HG03439 (cell line): Measurements from ENCODE around the gene ISM2.
"Not testable (repeated sequence)": the region's sequence is repeated elsewhere in the genome, so short reads cannot be mapped to it uniquely, and the experiment has no call there.

ENCODE experiments used
- ATAC-seq: cut with Tn5 transposase; IDR thresholded peaks from one replicate; pipeline ENCODE4 v1.9.1; 2021; ENCODE audit warnings: mild to moderate bottlenecking, moderate library complexity; ENCODE audit not compliant: unreplicated experiment

Gene ISM2

DNA sequence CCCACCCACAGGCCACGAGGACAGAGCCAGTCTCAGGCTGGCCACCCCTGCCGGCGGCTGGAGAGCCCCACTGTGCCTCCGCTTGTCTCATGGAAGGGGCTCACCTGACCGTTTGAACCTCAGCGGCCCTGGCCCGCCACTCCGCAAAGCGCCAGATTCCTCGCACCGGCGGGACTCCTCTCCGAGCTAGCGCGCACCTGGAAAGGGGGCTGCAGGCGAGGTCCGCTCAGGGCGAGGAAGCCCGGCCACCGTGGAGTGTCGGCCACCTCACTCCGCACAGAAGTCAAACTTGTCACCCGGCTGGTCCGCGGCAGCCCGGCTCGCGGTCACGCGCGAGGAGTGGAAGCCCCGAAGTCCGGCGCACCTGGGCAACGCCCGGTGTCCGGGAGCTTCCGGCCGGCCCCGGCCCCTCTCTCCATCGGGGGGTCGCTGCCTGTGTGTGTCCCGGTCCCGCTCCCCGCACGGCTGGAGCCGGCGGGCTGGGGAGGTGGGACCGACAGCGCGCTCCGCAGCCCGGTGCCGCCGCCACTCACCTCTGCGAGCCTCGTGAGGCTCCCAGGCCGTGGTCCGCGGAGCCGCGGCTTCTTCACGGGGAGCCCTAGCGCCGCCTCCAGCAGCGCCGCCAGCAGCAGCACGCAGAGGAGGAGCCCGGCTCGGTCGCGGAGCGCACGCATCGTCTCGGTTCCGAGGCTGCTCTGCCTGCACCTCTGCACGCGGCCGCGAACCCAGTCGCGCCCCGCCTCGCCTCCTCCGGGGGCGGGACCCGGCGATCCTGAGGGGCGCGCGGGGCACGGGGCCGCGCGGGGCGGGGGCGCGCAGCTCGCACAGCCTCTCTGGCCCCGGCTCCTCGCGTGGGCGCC lies at the start of gene ISM2:
Gene ISM2 (minus strand): TSS at position 697 of the 860 bp plus-strand sequence. CDS start 23 bp downstream, at position 674.
- ATAC-seq: no peak

DNA sequence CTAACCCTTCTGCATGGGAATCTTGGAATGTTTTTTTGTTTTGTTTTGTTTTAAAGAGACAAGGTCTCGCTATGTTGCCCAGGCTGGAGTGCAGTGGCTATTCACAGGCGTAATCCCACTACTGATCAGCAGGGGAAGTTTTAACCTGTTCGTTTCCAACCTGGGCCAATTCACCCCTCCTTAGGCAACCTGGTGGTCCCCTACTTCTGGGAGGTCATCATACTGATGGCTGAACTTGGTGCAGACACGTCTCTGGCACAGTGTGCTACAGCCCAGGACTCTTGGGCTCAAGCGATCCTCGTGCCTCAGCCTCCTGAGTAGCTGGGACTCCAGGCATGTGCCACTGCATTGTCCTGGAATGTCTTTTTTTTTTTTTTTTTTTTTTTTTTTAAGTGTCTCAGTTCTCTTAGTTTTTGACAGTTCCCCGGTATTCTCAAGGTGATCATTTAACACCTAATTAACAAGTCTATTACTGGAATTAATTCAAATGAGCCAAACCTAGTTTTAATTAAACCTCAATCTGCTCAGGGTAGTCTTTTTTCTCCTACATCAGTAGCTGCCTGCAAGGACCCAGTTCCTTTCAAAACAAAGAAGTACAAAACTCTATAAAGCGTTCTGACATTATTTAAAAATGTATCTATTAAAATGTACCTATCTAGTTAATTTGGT lies 49.0 kb upstream of the ISM2 start:
- ATAC-seq: no peak

DNA sequence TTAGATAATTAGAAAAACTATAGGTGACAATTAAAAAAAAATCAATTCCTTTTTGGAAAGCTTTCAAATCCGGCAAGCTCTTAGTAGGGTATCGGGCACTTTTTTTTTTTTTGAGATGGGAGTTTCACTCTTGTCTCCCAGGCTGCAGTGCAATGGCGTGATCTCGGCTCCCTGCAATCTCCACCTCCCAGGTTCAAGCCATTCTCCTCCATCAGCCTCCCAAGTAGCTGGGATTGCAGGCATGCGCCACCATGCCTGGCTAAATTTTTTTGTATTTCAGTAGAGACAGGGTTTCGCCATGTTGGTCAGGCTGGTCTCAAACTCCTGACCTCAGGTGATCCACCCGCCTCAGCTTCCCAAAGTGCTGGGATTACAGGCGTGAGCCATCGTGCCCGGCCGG lies 46.6 kb upstream of the ISM2 start:
- ATAC-seq: not testable (repeated sequence)

DNA sequence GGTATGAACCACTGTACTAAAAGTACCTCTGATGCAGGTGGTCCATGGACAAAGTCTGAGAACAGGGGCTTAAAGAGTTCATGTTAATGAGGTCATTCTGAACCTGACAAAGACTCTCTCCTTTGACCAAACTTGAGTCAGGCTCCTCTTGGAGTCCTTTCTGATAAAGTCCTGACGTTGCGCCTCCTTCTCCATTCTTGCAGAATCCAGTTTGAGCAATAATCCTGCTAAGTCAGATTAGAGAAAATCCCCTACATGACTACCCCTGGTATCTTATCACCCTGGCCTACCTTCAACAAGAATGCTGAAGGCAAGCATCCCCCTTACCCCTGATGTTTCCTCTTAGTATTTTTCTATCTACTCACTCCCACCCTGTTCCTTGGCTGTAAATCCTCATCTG lies 46.0 kb upstream of the ISM2 start:
- ATAC-seq: no peak

DNA sequence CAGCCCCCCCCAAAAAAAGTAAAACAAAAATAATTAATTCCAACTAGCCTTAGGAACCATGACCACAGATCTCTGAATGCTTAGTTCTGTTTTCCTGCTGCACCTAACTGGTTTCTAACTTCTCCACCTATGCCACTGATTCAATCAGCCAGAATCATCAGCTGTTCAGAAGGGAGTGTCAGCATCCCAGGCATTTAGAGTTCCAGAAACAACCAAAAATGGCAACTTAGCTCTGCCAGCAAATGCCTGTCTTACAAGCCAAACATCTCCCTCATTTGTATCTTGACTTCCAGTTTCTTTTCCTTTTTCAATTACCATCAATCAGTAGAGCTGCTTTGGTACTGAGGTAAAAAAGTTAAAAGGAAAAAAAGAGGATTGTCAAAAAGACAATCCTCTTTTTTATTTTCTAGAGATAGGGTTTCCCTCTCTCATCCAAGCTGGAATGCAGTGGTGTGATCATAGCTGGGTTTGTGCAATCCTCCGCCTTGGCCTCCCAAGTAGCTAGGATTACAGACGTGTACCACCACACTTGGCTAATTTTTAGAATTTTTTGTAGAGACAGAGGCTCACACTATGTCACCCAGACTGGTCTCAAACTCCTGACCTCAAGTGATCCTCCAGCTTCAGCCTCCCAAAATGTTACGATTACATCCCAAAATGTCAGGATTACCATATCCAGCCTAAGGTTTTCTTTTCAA lies 45.2 kb upstream of the ISM2 start:
- ATAC-seq: no peak

DNA sequence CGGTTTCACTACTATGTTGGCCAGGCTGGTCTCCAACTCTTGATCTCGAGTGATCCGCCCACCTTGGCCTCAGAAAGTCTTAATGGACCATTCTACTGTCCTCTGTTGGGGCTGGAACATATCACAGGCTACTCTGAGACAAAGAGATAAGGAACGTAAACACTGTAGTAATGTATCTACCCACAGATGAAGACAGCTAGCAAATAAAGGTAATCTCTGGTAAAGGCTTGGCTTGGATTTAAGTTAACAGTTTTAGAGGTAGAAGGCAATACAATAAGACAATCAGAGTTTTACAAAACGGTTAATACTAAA lies 44.6 kb upstream of the ISM2 start:
- no peak for ATAC-seq

DNA sequence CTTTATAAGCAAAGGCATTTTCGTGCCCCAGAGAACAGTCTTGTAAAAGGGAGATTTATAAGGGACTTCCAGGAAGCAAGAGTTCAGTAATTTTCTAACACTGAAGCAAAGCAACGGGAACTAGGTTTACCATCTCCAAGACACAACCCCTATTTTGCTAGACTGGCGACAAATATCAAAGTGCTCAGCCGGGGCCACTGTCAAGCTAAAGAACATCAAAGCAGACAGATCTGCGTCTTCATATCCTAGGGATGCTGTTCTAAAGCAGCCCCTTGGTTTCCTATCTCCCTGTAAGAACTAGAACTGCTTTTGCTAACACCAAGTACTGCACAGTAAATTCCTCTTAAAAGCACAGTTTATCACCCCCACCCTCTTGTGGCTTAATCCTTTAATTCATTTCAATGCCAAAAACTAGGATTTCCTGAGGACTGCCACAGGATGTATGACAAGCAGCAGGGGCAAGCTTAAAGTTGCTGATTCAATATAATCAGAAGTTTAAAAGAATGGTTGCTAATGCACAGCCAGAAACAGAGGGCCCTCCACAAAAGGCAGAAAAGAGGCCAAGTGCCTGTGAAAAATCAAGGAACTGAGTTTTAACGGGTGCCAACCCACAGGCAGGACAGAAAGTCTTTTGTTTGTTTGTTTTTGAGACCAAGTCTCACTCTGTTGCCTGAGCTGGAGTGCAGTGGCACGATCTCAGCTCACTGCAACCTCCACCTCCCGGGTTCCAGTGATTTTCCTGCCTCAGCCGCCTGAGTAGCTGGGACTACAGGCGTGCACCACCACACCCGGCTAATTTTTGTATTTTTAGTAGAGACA lies 44.0 kb upstream of the ISM2 start:
- ATAC-seq: no peak

DNA sequence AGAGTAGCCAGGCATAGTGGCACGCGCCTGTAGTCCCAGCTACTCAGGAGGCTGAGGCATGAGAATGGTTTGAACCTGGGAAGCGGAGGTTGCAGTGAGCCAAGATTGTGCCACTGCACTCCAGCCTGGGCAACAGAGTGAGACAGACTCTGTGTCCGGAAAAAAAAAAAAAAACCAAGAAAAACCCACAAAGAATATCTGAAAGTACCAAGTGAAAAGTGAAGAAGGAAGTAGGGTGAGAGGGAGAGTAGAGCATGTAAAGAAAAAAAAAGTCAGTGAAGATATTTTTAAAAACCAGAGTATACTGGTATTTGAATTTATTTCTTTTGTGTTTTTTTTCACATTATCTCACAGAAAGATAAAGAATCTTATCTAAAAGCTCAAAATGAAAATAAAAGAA lies 43.3 kb upstream of the ISM2 start:
- ATAC-seq: no peak

DNA sequence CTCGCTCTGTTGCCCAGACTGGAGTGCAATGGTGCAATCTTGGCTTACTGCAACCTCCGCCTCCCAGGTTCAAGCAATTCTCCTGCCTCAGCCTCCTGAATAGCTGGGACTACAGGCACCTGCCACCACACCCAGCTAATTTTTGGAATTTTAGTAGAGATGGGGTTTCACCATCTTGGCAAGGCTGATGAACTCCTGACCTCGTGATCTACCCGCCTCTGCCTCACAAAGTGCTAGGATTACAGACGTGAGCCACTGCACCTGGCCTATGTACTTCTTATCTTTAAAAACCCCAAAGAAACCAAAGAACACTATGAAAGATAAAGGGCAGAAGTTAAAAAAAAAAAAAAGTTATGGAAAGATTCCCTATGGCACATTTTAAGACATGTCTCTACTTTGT lies 38.3 kb upstream of the ISM2 start:
- not testable (repeated sequence) for ATAC-seq

DNA sequence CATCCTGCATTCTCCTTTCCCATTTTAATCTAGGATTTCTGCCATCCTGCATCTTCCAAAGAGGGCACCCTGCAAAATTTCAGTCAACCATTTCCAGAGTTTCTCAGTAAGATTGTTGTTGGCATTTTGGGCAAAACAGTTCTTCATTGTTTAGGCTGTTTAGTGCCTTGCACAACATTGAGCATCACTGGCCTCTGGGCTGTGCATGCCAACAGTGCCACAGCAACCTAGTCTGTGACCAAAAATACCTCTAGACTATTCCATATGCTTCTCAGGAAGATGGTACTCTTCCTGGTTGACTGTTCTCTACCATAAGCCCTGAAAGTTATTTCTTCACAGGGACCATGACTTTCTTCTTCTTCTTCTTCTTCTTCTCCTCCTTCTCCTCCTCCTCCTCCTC lies 32.5 kb upstream of the ISM2 start:
- ATAC-seq: no peak

DNA sequence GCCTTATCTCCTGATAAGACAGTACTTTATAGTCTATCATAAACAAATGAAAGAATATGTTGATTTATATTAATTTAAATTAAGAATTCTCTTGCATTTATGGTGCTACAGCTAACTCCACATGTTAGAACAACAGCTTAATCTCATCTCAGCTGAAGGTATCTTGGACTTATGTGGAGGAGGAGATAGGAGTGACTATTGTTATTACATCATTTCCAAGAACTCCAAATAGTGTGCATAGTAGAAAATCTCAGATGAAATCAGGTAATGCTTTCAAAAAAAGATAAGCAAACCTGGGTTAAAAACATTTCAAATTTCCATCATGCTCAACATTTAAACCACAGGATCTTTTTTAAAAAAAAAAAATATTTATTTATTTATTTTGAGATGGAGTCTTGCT lies 31.3 kb upstream of the ISM2 start:
- ATAC-seq: no peak

DNA sequence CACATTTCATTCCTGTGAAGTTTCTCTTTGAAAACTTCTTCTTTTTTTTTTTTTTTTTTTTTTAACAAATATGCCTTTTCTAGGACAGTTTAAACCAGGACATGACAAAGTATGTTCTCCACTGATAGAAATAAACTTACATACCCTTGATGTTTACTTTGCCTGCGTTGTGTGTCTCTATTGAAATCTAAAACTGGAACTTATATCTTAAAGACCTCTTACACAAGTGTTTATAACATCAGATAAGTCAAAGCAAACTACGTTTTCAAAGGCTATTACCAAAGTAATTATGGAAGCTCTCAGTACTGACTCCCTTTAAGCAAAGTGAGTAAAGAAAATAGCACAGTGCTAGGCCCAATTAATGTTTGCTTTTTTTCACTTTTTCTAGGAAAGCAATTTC lies 30.6 kb upstream of the ISM2 start:
- ATAC-seq: no peak

DNA sequence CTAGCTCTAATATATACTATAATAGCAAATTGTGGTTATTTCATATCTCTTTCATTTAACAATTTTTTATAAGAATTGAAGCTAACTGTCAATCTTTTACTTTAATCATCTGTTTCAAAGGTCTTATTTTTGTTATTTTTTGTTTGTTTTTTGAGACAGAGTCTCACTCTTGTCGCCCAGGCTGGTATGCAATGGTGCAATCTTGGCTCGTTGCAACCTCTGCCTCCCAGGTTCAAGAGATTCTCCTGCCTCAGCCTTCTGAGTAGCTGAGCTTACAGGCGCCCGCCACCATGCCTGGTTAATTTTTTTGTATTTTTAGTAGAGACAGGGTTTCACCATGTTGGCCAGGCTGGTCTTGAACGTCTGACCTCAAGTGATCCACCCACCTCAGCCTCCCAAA lies 30.1 kb upstream of the ISM2 start:
- ATAC-seq: not testable (repeated sequence)

DNA sequence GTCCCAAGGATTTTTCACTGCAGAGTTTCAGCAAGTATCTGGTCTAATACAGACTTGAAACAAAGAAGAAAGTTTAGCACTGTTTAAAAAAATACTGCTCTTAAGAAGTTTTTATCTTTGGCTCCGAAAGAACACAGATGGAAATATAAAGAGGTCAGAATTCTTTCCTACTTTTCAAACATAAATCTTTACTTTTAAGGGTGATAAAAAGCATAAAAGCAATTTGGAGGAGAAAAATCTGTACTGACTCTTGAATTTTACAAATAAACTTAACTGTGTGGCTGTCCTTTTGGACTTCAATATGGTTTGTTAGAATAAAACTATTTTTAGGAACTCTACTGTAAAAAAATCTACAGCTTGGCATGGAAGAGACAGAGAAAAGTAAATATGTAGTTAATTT lies 27.6 kb upstream of the ISM2 start:
- no peak for ATAC-seq

DNA sequence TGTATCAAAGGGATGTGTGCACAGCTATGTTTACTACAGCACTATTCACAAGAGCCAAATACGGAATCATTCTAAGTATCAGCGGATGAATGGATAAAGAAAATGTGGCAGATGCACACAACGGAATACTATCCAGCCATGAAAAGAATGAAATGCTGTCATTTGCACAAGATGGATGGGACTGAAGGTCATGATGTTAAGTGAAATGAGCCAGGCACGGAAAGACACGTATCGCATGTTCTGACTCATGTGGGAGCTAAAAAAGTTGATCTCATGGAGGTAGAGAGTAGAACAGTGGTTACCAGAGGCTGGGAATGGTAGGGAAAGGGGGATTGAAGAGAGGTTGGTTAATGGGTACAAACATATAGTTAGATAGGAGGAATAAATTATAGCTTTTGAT lies 25.9 kb upstream of the ISM2 start:
- ATAC-seq: no peak

DNA sequence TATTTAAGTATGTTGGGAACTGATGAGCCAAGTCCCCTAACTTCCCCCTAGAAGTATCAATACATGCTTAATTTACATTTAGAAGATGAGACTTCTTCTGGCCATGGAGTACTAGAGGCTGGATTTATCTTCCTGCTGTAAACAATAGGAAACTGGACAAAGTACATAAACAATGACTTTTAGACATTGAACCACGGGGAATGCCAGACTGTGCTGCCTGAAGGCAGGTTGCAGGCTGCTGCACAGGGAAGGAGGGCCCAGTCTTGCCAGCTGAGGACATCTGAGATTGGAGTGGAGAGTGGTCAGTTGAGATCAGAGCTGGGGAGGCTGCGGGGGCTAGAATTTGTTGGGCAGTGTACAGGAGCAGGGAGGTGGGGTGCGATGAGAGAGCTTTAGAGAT lies 24.5 kb upstream of the ISM2 start:
- ATAC-seq: no peak

DNA sequence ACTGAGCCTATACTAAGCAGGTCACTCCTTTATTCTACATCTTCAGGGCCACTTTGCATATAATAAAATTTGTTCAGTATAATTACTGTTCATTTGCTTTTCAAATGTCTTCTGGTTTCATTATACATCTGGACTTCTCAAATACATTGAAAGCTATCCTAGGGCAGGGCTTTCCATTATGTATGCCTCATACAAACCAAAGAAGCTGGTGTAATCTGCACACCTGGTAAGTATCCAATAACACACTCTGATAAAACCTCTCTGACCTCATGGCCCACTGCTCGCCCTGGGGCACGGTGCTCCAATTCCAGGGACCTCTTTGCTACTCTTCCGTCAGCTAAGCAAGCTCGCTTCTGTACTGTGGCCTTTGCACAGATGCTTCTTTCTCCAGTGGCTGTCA lies 21.9 kb upstream of the ISM2 start:
- ATAC-seq: no peak

DNA sequence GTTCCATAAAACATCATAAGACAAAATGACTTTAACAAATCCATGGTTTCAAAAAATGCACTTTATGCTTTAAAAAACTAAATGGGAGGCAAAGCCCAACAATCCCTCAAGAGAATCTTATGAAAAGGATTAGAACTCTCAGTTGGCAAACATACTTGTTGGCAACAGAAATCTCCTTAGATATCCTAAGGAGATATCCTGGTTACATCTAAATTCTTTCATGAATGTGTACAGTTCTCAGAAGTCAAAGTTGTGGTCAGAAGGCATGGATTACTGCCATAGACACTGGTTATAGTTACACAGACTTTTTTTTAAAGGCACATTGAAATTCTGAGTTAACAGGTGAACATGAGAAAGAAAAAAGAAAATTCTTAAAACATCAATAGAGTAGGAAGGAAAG lies 17.5 kb upstream of the ISM2 start:
- no peak for ATAC-seq

DNA sequence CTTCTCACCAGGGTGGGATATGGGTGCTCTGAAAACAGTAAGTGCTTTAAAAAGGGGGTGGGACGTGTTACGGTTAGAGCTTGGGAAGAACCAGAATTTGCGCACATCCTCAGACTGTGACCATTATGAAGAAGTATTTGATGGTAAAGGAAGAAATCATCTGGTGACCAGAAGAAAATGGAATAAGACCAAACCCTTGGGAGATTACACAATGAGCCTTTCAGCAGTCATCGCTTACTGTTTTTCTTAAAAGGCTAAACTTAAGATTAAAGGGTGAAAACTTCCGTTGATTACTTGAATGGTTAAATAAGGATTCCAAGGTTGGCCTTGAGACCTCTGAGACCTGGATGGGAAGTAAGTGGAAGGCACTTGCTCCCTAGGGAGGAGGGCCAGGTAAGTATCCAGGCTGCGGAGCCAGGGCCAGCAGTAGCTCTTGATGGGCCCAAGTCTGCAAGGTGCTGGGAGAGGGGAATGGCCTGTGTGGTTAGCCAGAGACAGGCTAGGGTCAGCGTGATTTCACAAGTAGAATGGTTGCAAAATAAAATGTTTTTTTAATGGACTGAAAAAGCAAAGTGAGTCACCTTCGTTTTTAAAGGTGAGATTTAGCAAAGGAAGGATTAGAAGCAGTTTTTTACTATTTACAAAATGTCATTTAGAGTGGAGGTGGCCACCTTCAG lies 13.0 kb upstream of the ISM2 start:
- ATAC-seq: no peak

DNA sequence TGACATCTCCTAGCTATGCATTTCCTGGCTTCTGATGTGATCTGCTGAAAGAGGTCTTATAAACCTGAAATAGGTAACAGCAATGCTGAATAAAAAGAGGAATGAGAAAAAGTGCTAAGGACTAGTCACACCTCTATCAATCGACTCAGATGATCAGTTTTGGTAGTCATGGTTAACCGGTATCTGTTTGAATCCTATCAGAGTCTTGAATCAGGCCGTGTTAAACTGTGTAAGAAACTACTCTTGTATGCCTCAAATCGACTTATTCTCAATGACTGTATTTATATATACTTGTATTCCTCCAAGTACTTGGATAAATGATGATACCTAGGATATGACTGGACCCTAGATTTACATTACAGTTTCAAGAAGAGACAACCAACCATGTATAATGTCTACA lies 10.8 kb upstream of the ISM2 start:
- ATAC-seq: no peak

DNA sequence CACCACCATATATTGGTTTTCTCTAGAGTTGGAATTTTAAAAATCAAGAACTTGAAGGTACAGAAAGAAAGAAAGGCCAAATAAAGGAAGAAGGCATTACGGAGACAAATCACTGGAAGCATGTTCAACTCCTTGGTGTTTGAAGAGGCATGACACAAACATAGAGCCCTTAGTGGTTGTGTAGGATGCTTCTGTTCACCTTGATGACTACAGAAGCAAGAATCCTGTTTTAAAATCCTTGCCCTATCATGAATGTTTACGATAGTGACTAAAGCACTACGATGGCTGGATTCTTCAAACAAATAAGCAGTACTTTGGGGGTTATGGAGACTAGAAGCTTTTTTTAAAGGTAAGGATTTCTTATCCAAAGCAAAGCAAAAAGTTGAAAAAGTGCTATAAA lies 10.3 kb upstream of the ISM2 start:
- no peak for ATAC-seq
